ENCODE data around the gene RPL28.

DNA sequence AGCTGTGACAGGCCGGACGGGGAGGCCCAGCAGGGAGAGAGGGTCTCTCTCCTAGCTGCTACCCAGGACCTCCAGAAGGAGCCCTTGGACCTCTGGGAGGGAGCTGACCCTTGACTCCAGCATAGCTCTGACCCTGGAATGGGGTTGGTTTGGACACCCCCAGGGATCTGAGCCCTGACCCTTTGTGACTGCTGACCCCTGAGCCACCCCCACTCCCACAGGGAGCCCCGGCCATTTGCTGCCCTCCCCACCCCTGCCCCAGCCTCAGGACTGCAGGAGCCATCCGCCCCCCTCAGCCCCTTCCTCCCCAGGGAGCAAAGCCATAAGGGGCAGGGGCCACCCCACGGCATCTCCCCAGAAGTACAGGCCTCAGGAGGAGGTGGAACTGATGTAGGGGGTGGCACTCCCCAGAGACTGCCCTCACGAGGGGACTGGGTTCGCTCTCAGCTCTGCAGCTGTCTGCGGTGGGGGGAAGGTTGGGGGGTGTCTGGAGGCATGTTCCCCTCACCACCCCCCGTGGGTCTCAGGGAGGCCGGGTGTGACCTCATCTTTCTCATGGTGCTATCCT is 38.2 kb upstream of the RPL28 start:
- TF ChIP-seq CTCF (IDR thresholded peaks at IDR 0.05): no peak
- TF ChIP-seq EZH2 (IDR thresholded peaks at IDR 0.05): no peak
- no peak for TF ChIP-seq EZH2phosphoT487 (IDR thresholded peaks at IDR 0.05)
